Medulla oblongata (tissue), 1 donor: ENCODE results near the gene FBF1.
"Not testable (repeated sequence)": the region's sequence is repeated elsewhere in the genome, so short reads cannot be mapped to it uniquely, and the experiment has no call there.

ENCODE experiments used
- DNase-seq: peaks from one replicate; pipeline ENCODE4 v3.0.0-alpha.2; 2015; ENCODE audit errors: extremely low spot score

Gene FBF1

GRCh38 chr17:75940727-75941441, at the start of gene FBF1:
Gene FBF1, minus strand, starts transcription at chr17:75941042. Its CDS starts 2,893 bp downstream, at chr17:75938149.
- peak; percentile 97 for DNase-seq

- no peak for DNase-seq
Measured at GRCh38 chr17:75987041-75987440, 46.2 kb upstream of the FBF1 start.

- DNase-seq, result no peak
Measured at GRCh38 chr17:75985986-75986385, 45.1 kb upstream of the FBF1 start.

- DNase-seq, result no peak
Measured at GRCh38 chr17:75983501-75984181, 42.8 kb upstream of the FBF1 start.

GRCh38 chr17:75981019-75981615, 40.3 kb upstream of the FBF1 start:
- no peak for DNase-seq

GRCh38 chr17:75980188-75981018, 39.6 kb upstream of the FBF1 start:
- no peak for DNase-seq

GRCh38 chr17:75979705-75980187, 38.9 kb upstream of the FBF1 start:
- DNase-seq, result no peak

- peak; percentile 98 for DNase-seq
Measured at GRCh38 chr17:75978938-75979704, 38.3 kb upstream of the FBF1 start, which contains the start of the genes ACOX1 and TEN1. Gene ACOX1, minus strand, starts transcription at chr17:75979166. Its CDS starts 93 bp downstream, at chr17:75979073. Gene TEN1, plus strand, starts transcription at chr17:75979240. Its CDS starts 6,953 bp downstream, at chr17:75986193.

GRCh38 chr17:75976175-75976848, 35.5 kb upstream of the FBF1 start:
- no peak for DNase-seq

- DNase-seq, result no peak
Measured at GRCh38 chr17:75975757-75976174, 34.9 kb upstream of the FBF1 start.

- DNase-seq, result not testable (repeated sequence)
Measured at GRCh38 chr17:75975187-75975586, 34.3 kb upstream of the FBF1 start.

- no peak for DNase-seq
Measured at GRCh38 chr17:75970626-75971025, 29.8 kb upstream of the FBF1 start.

- no peak for DNase-seq
Measured at GRCh38 chr17:75970011-75970523, 29.2 kb upstream of the FBF1 start.

- not testable (repeated sequence) for DNase-seq
Measured at GRCh38 chr17:75969044-75969443, 28.2 kb upstream of the FBF1 start.

GRCh38 chr17:75965468-75965867, 24.6 kb upstream of the FBF1 start:
- no peak for DNase-seq

GRCh38 chr17:75959839-75960511, 19.1 kb upstream of the FBF1 start:
- no peak for DNase-seq

GRCh38 chr17:75959051-75959838, 18.4 kb upstream of the FBF1 start:
- no peak for DNase-seq

- no peak for DNase-seq
Measured at GRCh38 chr17:75950855-75951554, 10.2 kb upstream of the FBF1 start.
